ENCODE results near the gene MEIS1. TPM values are rescaled to one million over a fixed set of nuclear protein-coding genes. Genes with fewer than 3 reads are reported as not detected.

The MEIS1 gene
- total RNA-seq, 1 experiment from 2014 or later, result 89.4 TPM

- peaks cover 29% of the 10 kb centered on the region for H3K36me3 ChIP-seq (ENCODE audit: insufficient read depth, low read length, poor library complexity, severe bottlenecking)
- TF ChIP-seq CTCF (conservative IDR thresholded peaks at IDR 0.05; ENCODE audit: low read depth, low read length), result no peak
- TF ChIP-seq EZH2 (IDR thresholded peaks at IDR 0.05; ENCODE audit: borderline replicate concordance, low read depth, low read length, poor library complexity, severe bottlenecking), result no peak
- H3K27ac ChIP-seq (ENCODE audit: low read depth, low read length, poor library complexity, severe bottlenecking), result no peak overlapping the region
- CTCF ChIA-PET, result no interaction called here
- H3K9me3 ChIP-seq (ENCODE audit: low read depth, low read length, poor library complexity, severe bottlenecking), result no peaks in the 10 kb centered on the region
- H3K4me1 ChIP-seq (ENCODE audit: insufficient read depth, low read length, poor library complexity, severe bottlenecking), result peaks cover 27% of the 10 kb centered on the region
- no peaks in the 10 kb centered on the region for H3K27me3 ChIP-seq (replicated peaks; ENCODE audit: insufficient read depth, low read depth, low read length, poor library complexity)
- no TSS peak for BruUV-seq (replicated peaks)
- DNase-seq (ENCODE audit: low spot score), result no peak
- POLR2A ChIA-PET (ENCODE audit: low non-redundant PET), result no interaction called here
- intact Hi-C loops (cut with micrococcal nuclease; ENCODE audit: unreplicated experiment), result no loop called here
- no peak overlapping the region for H3K4me3 ChIP-seq (ENCODE audit: low read depth, low read length, poor library complexity, severe bottlenecking)
These were observed 81.6 kb downstream of the MEIS1 start for GRCh38 chr2:66516499-66516898.

GRCh38 chr2:66517772-66518171 is 82.8 kb downstream of the MEIS1 start:
- BruUV-seq (replicated peaks), result no TSS peak
- TF ChIP-seq EZH2 (IDR thresholded peaks at IDR 0.05; ENCODE audit: borderline replicate concordance, low read depth, low read length, poor library complexity, severe bottlenecking) (no peak), CTCF (conservative IDR thresholded peaks at IDR 0.05; ENCODE audit: low read depth, low read length) (no peak)
- ChIA-PET POLR2A (ENCODE audit: low non-redundant PET) (no interaction called here), CTCF (no interaction called here)
- DNase-seq (ENCODE audit: low spot score), result no peak
- Histone ChIP-seq H3K27ac (ENCODE audit: low read depth, low read length, poor library complexity, severe bottlenecking) (no peak overlapping the region), H3K36me3 (ENCODE audit: insufficient read depth, low read length, poor library complexity, severe bottlenecking) (peaks cover 21% of the 10 kb centered on the region), H3K27me3 (replicated peaks; ENCODE audit: insufficient read depth, low read depth, low read length, poor library complexity) (no peaks in the 10 kb centered on the region), H3K4me3 (ENCODE audit: low read depth, low read length, poor library complexity, severe bottlenecking) (no peak overlapping the region), H3K9me3 (ENCODE audit: low read depth, low read length, poor library complexity, severe bottlenecking) (no peaks in the 10 kb centered on the region), H3K4me1 (ENCODE audit: insufficient read depth, low read length, poor library complexity, severe bottlenecking) (peaks cover 21% of the 10 kb centered on the region)
- intact Hi-C loops (cut with micrococcal nuclease; ENCODE audit: unreplicated experiment), result no loop called here

GRCh38 chr2:66519264-66519843 is 84.4 kb downstream of the MEIS1 start:
- DNase-seq (ENCODE audit: low spot score), result no peak
- TF ChIP-seq CTCF (conservative IDR thresholded peaks at IDR 0.05; ENCODE audit: low read depth, low read length) (no peak), EZH2 (IDR thresholded peaks at IDR 0.05; ENCODE audit: borderline replicate concordance, low read depth, low read length, poor library complexity, severe bottlenecking) (no peak)
- ChIA-PET CTCF (no interaction called here), POLR2A (ENCODE audit: low non-redundant PET) (no interaction called here)
- no TSS peak for BruUV-seq (replicated peaks)
- intact Hi-C loops (cut with micrococcal nuclease; ENCODE audit: unreplicated experiment), result no loop called here
- H3K27me3 ChIP-seq (replicated peaks; ENCODE audit: insufficient read depth, low read depth, low read length, poor library complexity), result no peaks in the 10 kb centered on the region
- no peaks in the 10 kb centered on the region for H3K9me3 ChIP-seq (ENCODE audit: low read depth, low read length, poor library complexity, severe bottlenecking)
- no peak overlapping the region for H3K27ac ChIP-seq (ENCODE audit: low read depth, low read length, poor library complexity, severe bottlenecking)
- H3K36me3 ChIP-seq (ENCODE audit: insufficient read depth, low read length, poor library complexity, severe bottlenecking), result peaks cover 21% of the 10 kb centered on the region
- H3K4me3 ChIP-seq (ENCODE audit: low read depth, low read length, poor library complexity, severe bottlenecking), result no peak overlapping the region
- peaks cover 23% of the 10 kb centered on the region for H3K4me1 ChIP-seq (ENCODE audit: insufficient read depth, low read length, poor library complexity, severe bottlenecking)
